ENCODE data around the gene CA6.

Gene CA6

GRCh38 chr1:8974551-8974950, 28.9 kb downstream of the CA6 start:
- Histone ChIP-seq H3K27me3 (no peaks in the 10 kb centered on the region), H4K20me1 (no peaks in the 10 kb centered on the region), H3K4me3 (no peak overlapping the region), H3K9ac (no peak overlapping the region), H3K4me2 (peak overlapping the region in 6 of 11 experiments; percentile 13 to 34 (median 19); a peak in 5 of 22 replicates), H3K4me1 (peaks cover 0 to 21% (median 9%) of the 10 kb centered on the region in 10 experiments; a peak in 12 of 20 replicates), H3K36me3 (no peaks in the 10 kb centered on the region), H3K9me3 (replicated peaks in 1 of 11) (peaks cover 0 to 4% (median 0%) of the 10 kb centered on the region in 11 experiments; a peak in 1 of 22 replicates), H3K27ac (peak overlapping the region in 3 of 11 experiments; percentile 6 to 34 (median 25); a peak in 2 of 22 replicates)
- TF ChIP-seq Cebpa-rat (IDR thresholded peaks at IDR 0.05) = no peak

- H3K27me3 ChIP-seq = no peaks in the 10 kb centered on the region
- H3K27ac ChIP-seq = no peak overlapping the region
- no peak for TF ChIP-seq Cebpa-rat (IDR thresholded peaks at IDR 0.05)
- peaks cover 0 to 18% (median 7%) of the 10 kb centered on the region in 11 experiments; a peak in 18 of 22 replicates for H3K9me3 ChIP-seq (replicated peaks in 1 of 11)
- no peaks in the 10 kb centered on the region for H3K36me3 ChIP-seq
- no peak overlapping the region for H3K9ac ChIP-seq
- H3K4me2 ChIP-seq = no peak overlapping the region
- H3K4me1 ChIP-seq = peaks cover 0 to 30% (median 21%) of the 10 kb centered on the region in 10 experiments; a peak in 15 of 20 replicates
- H4K20me1 ChIP-seq = no peaks in the 10 kb centered on the region
- no peak overlapping the region for H3K4me3 ChIP-seq
Observed at GRCh38 chr1:8976338-8976737, 30.7 kb downstream of the CA6 start.

- H3K4me2 ChIP-seq = no peak overlapping the region
- no peaks in the 10 kb centered on the region for H3K36me3 ChIP-seq
- H3K4me3 ChIP-seq = no peak overlapping the region
- H3K27me3 ChIP-seq = no peaks in the 10 kb centered on the region
- H3K9me3 ChIP-seq (replicated peaks in 1 of 11) = peaks cover 0 to 22% (median 7%) of the 10 kb centered on the region in 11 experiments; a peak in 18 of 22 replicates
- peaks cover 0 to 27% (median 20%) of the 10 kb centered on the region in 10 experiments; a peak in 15 of 20 replicates for H3K4me1 ChIP-seq
- H3K9ac ChIP-seq = no peak overlapping the region
- no peak overlapping the region for H3K27ac ChIP-seq
- TF ChIP-seq Cebpa-rat (IDR thresholded peaks at IDR 0.05) = no peak
- no peaks in the 10 kb centered on the region for H4K20me1 ChIP-seq
Observed at GRCh38 chr1:8976896-8977450, 31.3 kb downstream of the CA6 start.

- H3K9ac ChIP-seq = no peak overlapping the region
- no peaks in the 10 kb centered on the region for H3K36me3 ChIP-seq
- peaks cover 0 to 22% (median 7%) of the 10 kb centered on the region in 11 experiments; a peak in 18 of 22 replicates for H3K9me3 ChIP-seq (replicated peaks in 1 of 11)
- H3K27me3 ChIP-seq = no peaks in the 10 kb centered on the region
- TF ChIP-seq Cebpa-rat (IDR thresholded peaks at IDR 0.05) = peak in 1 of 11 experiments; percentile 39; a peak in 1 of 22 replicates
- H3K4me3 ChIP-seq = no peak overlapping the region; a peak in 1 of 20 replicates
- H3K4me2 ChIP-seq = peak overlapping the region in 9 of 11 experiments; percentile 24 to 60 (median 40); a peak in 14 of 22 replicates
- peaks cover 0 to 32% (median 21%) of the 10 kb centered on the region in 10 experiments; a peak in 15 of 20 replicates for H3K4me1 ChIP-seq
- no peaks in the 10 kb centered on the region for H4K20me1 ChIP-seq
- peak overlapping the region in 6 of 11 experiments; percentile 26 to 48 (median 39); a peak in 7 of 22 replicates for H3K27ac ChIP-seq
Observed at GRCh38 chr1:8980656-8981055, 35.0 kb downstream of the CA6 start.

GRCh38 chr1:8981169-8981568, 35.5 kb downstream of the CA6 start:
- H3K4me2 ChIP-seq = peak overlapping the region in 8 of 11 experiments; percentile 24 to 60 (median 40); a peak in 11 of 22 replicates
- no peaks in the 10 kb centered on the region for H4K20me1 ChIP-seq
- H3K36me3 ChIP-seq = no peaks in the 10 kb centered on the region
- H3K4me3 ChIP-seq = no peak overlapping the region; a peak in 1 of 20 replicates
- no peak overlapping the region for H3K9ac ChIP-seq
- H3K27me3 ChIP-seq = no peaks in the 10 kb centered on the region
- peaks cover 0 to 35% (median 23%) of the 10 kb centered on the region in 10 experiments; a peak in 15 of 20 replicates for H3K4me1 ChIP-seq
- H3K27ac ChIP-seq = peak overlapping the region in 6 of 11 experiments; percentile 26 to 48 (median 39); a peak in 7 of 22 replicates
- no peak for TF ChIP-seq Cebpa-rat (IDR thresholded peaks at IDR 0.05)
- H3K9me3 ChIP-seq (replicated peaks in 1 of 11) = peaks cover 0 to 22% (median 7%) of the 10 kb centered on the region in 11 experiments; a peak in 18 of 22 replicates

- TF ChIP-seq Cebpa-rat (IDR thresholded peaks at IDR 0.05) = no peak
- Histone ChIP-seq H4K20me1 (no peaks in the 10 kb centered on the region), H3K27ac (no peak overlapping the region), H3K9me3 (replicated peaks in 1 of 11) (peaks cover 0 to 22% (median 7%) of the 10 kb centered on the region in 11 experiments; a peak in 18 of 22 replicates), H3K4me1 (peaks cover 20 to 66% (median 53%) of the 10 kb centered on the region in 10 experiments), H3K27me3 (no peaks in the 10 kb centered on the region), H3K36me3 (no peaks in the 10 kb centered on the region), H3K4me3 (no peak overlapping the region), H3K9ac (no peak overlapping the region), H3K4me2 (peak overlapping the region in 4 of 11 experiments; percentile 9 to 32 (median 18); a peak in 4 of 22 replicates)
Observed at GRCh38 chr1:8984203-8984602, 38.5 kb downstream of the CA6 start.

- TF ChIP-seq Cebpa-rat (IDR thresholded peaks at IDR 0.05) = no peak
Observed at GRCh38 chr1:8984990-8985389, 39.3 kb downstream of the CA6 start.

GRCh38 chr1:8985915-8986813, 40.5 kb downstream of the CA6 start:
- peak overlapping the region in 10 of 11 experiments; percentile 57 to 91 (median 82); a peak in 17 of 22 replicates for H3K4me2 ChIP-seq
- H4K20me1 ChIP-seq = no peaks in the 10 kb centered on the region
- H3K9me3 ChIP-seq (replicated peaks in 1 of 11) = peaks cover 0 to 6% (median 1%) of the 10 kb centered on the region in 11 experiments; a peak in 8 of 22 replicates
- H3K36me3 ChIP-seq = no peaks in the 10 kb centered on the region
- H3K9ac ChIP-seq = no peak overlapping the region; a peak in 1 of 22 replicates
- no peaks in the 10 kb centered on the region for H3K27me3 ChIP-seq
- peak overlapping the region in 3 of 11 experiments; percentile 67 to 70 (median 68); a peak in 3 of 22 replicates for H3K27ac ChIP-seq
- peaks cover 24 to 63% (median 48%) of the 10 kb centered on the region in 10 experiments for H3K4me1 ChIP-seq
- no peak for TF ChIP-seq Cebpa-rat (IDR thresholded peaks at IDR 0.05)
- H3K4me3 ChIP-seq = no peak overlapping the region

More at GRCh38 chr1:8984990-8985389, 39.3 kb downstream of the CA6 start:
- Histone ChIP-seq H3K9me3 (replicated peaks in 1 of 11) (peaks cover 0 to 17% (median 7%) of the 10 kb centered on the region in 11 experiments; a peak in 18 of 22 replicates), H3K9ac (no peak overlapping the region), H3K4me3 (no peak overlapping the region), H3K27me3 (no peaks in the 10 kb centered on the region), H3K27ac (0 out of 22 replicates have a peak overlapping the region, but pooled peaks of 1 of the 11 experiments have one; percentile 10), H4K20me1 (no peaks in the 10 kb centered on the region), H3K36me3 (no peaks in the 10 kb centered on the region), H3K4me1 (peaks cover 22 to 70% (median 56%) of the 10 kb centered on the region in 10 experiments), H3K4me2 (peak overlapping the region in 1 of 11 experiments; percentile 32; a peak in 1 of 22 replicates)

All from BLaER1 treated with 17β-estradiol and CSF1 and Interleukin-3, amounts not matched to agents 10 nM and 100 nM (cell line).